Endothelial cell of umbilical vein (primary cell): ENCODE measurements around the gene C1orf159. TPM values are rescaled to one million over a fixed set of nuclear protein-coding genes. Genes with fewer than 3 reads are reported as not detected.

ENCODE experiments used
- BruUV-seq: library from RNA; stranded (reverse); fragments of 400-500 nt; replicated peaks from 2 replicates; lab custom pipeline; 2021; lab: Mats Ljungman, UMichigan
- CTCF ChIA-PET: fragments of 300-600, 350-600 bp; sonication (Branson Sonifier 250); formaldehyde crosslinking; loops from one replicate; lab custom pipeline; 2021; ENCODE audit warnings: antibody characterized with exemption, inconsistent platforms; lab: Charles Lee
- POLR2A ChIA-PET: fragments of 300-600, 350-600 bp; sonication (Branson Sonifier 250); formaldehyde crosslinking; loops from one replicate; lab custom pipeline; 2021; ENCODE audit warnings: antibody characterized with exemption, inconsistent platforms; lab: Charles Lee
- DNase-seq: peaks from one replicate; pipeline ENCODE4 v3.0.0-alpha.2; 2011; ENCODE audit warnings: low read depth, low spot score
- FAIRE-seq: peaks from 2 replicates; lab custom pipeline; 2011; peaks lifted over from hg19 to GRCh38; lab: Jason Lieb, UNC
- H2AFZ ChIP-seq: 2 replicates; pipeline ENCODE4 v1.6.0; 2012; ENCODE audit warnings: low read depth, low read length, control low read depth, inconsistent platforms
- H3K27ac ChIP-seq: 2 replicates; pipeline ENCODE4 v1.5.1; 2011; ENCODE audit warnings: low read depth, mild to moderate bottlenecking, control low read depth, low read length, moderate library complexity; ENCODE audit not compliant: insufficient read depth
- H3K27me3 ChIP-seq, 2 experiments: 2 replicates each; pipeline versions ENCODE4 v1.6.0 to v1.6.1; 2011; ENCODE audit warnings: low read length in 2 of 2, mixed read lengths in 1 of 2; ENCODE audit not compliant: control insufficient read depth in 2 of 2, insufficient read depth in 2 of 2
- H3K36me3 ChIP-seq, 2 experiments: 2 replicates in 1 of 2; 3 replicates in 1 of 2; pipeline ENCODE4 v1.5.1; 2011; ENCODE audit warnings: low read length in 2 of 2, mild to moderate bottlenecking in 1 of 2, moderate library complexity in 1 of 2; ENCODE audit not compliant: control insufficient read depth in 2 of 2, insufficient read depth in 2 of 2; ENCODE audit errors: extremely low read depth in 1 of 2
- H3K4me1 ChIP-seq: 3 replicates; pipeline ENCODE4 v1.5.1; 2011; ENCODE audit warnings: mild to moderate bottlenecking, low read length; ENCODE audit not compliant: control insufficient read depth, insufficient read depth; ENCODE audit errors: extremely low read depth
- H3K4me2 ChIP-seq: 2 replicates; pipeline ENCODE4 v1.6.1; 2011; ENCODE audit warnings: low read length, control low read depth, mixed read lengths; ENCODE audit not compliant: insufficient read depth
- H3K4me3 ChIP-seq, 3 experiments: fragments of 200-600 bp in 1 of 3; sonication (generic), shearing (Covaris generic) in 1 of 3; replicated peaks in 1 of 3; 2 replicates each; pipeline ENCODE4 v1.5.1; 2011 to 2016; ENCODE audit warnings: control low read depth in 3 of 3, low read length in 3 of 3, mild to moderate bottlenecking in 2 of 3, inconsistent platforms in 1 of 3, low read depth in 1 of 3, moderate library complexity in 1 of 3; ENCODE audit not compliant: insufficient read depth in 1 of 3
- H3K79me2 ChIP-seq: 2 replicates; pipeline ENCODE4 v1.6.0; 2012; ENCODE audit warnings: low read length, inconsistent platforms; ENCODE audit not compliant: control insufficient read depth, insufficient read depth
- H3K9ac ChIP-seq: replicated peaks from 2 replicates; pipeline ENCODE3; 2011; ENCODE audit warnings: low read length, control low read depth; ENCODE audit not compliant: insufficient read depth; ENCODE audit errors: extremely low read depth
- H3K9me1 ChIP-seq: replicated peaks from 3 replicates; pipeline ENCODE4 v1.6.0; 2011; ENCODE audit warnings: mild to moderate bottlenecking, low read length; ENCODE audit not compliant: control insufficient read depth, insufficient read depth; ENCODE audit errors: extremely low read depth
- H3K9me3 ChIP-seq: replicated peaks from 2 replicates; pipeline ENCODE4 v1.5.1; 2012; ENCODE audit warnings: low read length, inconsistent platforms; ENCODE audit not compliant: control insufficient read depth, insufficient read depth
- H4K20me1 ChIP-seq: replicated peaks from 2 replicates; pipeline ENCODE3; 2011; ENCODE audit warnings: mild to moderate bottlenecking, low read length; ENCODE audit not compliant: control insufficient read depth, insufficient read depth; ENCODE audit errors: extremely low read depth
- CTCF ChIP-seq, 2 donors: IDR thresholded peaks; 1 replicate in 1 of 2; 2 replicates in 1 of 2; pipeline ENCODE4 v1.5.1; 2011; ENCODE audit warnings: low read length in 2 of 2, mild to moderate bottlenecking in 2 of 2, moderate library complexity in 2 of 2, control low read depth in 1 of 2, inconsistent platforms in 1 of 2, low read depth in 1 of 2; ENCODE audit not compliant: insufficient read depth in 1 of 2; ENCODE audit errors: extremely low read depth in 1 of 2
- EZH2 ChIP-seq: IDR thresholded peaks from 2 replicates; pipeline ENCODE4 v1.6.1; 2012; ENCODE audit warnings: borderline replicate concordance, low read depth, mild to moderate bottlenecking, moderate library complexity, low read length, inconsistent platforms; ENCODE audit not compliant: severe bottlenecking
- FOS ChIP-seq: IDR thresholded peaks from 2 replicates; pipeline ENCODE4 v1.6.1; 2011; ENCODE audit warnings: mild to moderate bottlenecking, low read length, moderate library complexity, borderline replicate concordance; ENCODE audit not compliant: insufficient read depth
- GATA2 ChIP-seq: IDR thresholded peaks from 2 replicates; pipeline ENCODE4 v1.7.0; 2011; ENCODE audit warnings: low read depth, mild to moderate bottlenecking, moderate library complexity, mixed read lengths, low read length; ENCODE audit not compliant: insufficient read length, insufficient read depth
- JUN ChIP-seq: IDR thresholded peaks from 2 replicates; pipeline ENCODE4 v1.6.1; 2011; ENCODE audit warnings: borderline replicate concordance, low read depth; ENCODE audit not compliant: insufficient read length, insufficient read depth
- MYC ChIP-seq: IDR thresholded peaks from one replicate; pipeline ENCODE4 v1.6.1; 2011; ENCODE audit warnings: mild to moderate bottlenecking, low read depth, low read length
- POLR2A ChIP-seq: IDR thresholded peaks from 2 replicates; pipeline ENCODE4 v1.6.1; 2012; ENCODE audit warnings: low read depth, mild to moderate bottlenecking, control low read depth, low read length
- POLR2AphosphoS5 ChIP-seq: IDR thresholded peaks from 2 replicates; pipeline ENCODE4 v1.6.1; 2012; ENCODE audit warnings: low read depth, mild to moderate bottlenecking, control low read depth, low read length, moderate library complexity; ENCODE audit not compliant: insufficient read depth
- dilution Hi-C: fragments of 300-500 bp; cut with MboI; formaldehyde crosslinking; loops from one replicate; pipeline ENCODE4 v1.15.0; 2019; ENCODE audit warnings: low sequenced_read_pairs; ENCODE audit not compliant: extremely low pct_ligation_motif_present
- intact Hi-C: fragments of 100-400 bp; cut with micrococcal nuclease; formaldehyde crosslinking; loops from one replicate; pipeline ENCODE4 v1.10.0; 2022
- polyA plus RNA-seq, 4 experiments: library from polyadenylated mRNA; depleted of rRNA in 3 of 4; stranded (reverse) in 3 of 4; unstranded in 1 of 4; fragments of >200 nt; gene quantifications; 2 replicates each; pipeline versions ENCODE4 v1.2.1 to v1.2.3, GENCODE V29; 2011 to 2012; ENCODE audit warnings: missing spikeins in 1 of 4
- total RNA-seq: library from RNA; stranded (reverse); gene quantifications from 2 replicates; pipeline ENCODE4 v1.2.3, GENCODE V29; 2021

Gene C1orf159
- total and polyA plus RNA-seq, 2 donors (not counting 3 experiments of a cell fraction or from before 2014, with no cell fraction given) = 16.1 to 20.1 TPM

GRCh38 chr1:1082776-1083415 is 33.0 kb downstream of the C1orf159 start:
- Histone ChIP-seq H3K36me3 (no peaks in the 10 kb centered on the region), H3K4me3 (no peak overlapping the region), H3K27ac (no peak overlapping the region), H3K79me2 (no peaks in the 10 kb centered on the region), H4K20me1 (no peaks in the 10 kb centered on the region), H2AFZ (no peak overlapping the region), H3K9ac (no peak overlapping the region), H3K9me3 (no peaks in the 10 kb centered on the region), H3K9me1 (no peaks in the 10 kb centered on the region), H3K27me3 (no peaks in the 10 kb centered on the region), H3K4me2 (no peak overlapping the region), H3K4me1 (peaks cover 2% of the 10 kb centered on the region)
- DNase-seq (no peak), FAIRE-seq (no peak)
- TF ChIP-seq EZH2 (no peak), POLR2A (no peak), JUN (no peak), CTCF (IDR thresholded peaks at IDR 0.05; ENCODE audit: extremely low read depth in 1 of 2, insufficient read depth in 1 of 2, low read depth in 1 of 2, low read length in 2 of 2) (no peak), FOS (no peak), GATA2 (no peak), MYC (no peak), POLR2AphosphoS5 (no peak)
- no TSS peak for BruUV-seq
- intact Hi-C loops = no loop called here
- dilution Hi-C loops = no loop called here
- ChIA-PET CTCF (no interaction called here), POLR2A (no interaction called here)
